CD4-positive, alpha-beta T cell treated with Interleukin-2 at 100 ng/mL for 4 hours (primary cell): ENCODE measurements around the gene IL1RL1.

Source experiments
- DNase-seq: peaks from one replicate; pipeline ENCODE4 v3.0.0-alpha.2; 2020; ENCODE audit warnings: low spot score

The IL1RL1 gene

GRCh38 chr2:102335871-102336366 lies 24.6 kb downstream of the IL1RL1 start:
- DNase-seq = no peak

DNA sequence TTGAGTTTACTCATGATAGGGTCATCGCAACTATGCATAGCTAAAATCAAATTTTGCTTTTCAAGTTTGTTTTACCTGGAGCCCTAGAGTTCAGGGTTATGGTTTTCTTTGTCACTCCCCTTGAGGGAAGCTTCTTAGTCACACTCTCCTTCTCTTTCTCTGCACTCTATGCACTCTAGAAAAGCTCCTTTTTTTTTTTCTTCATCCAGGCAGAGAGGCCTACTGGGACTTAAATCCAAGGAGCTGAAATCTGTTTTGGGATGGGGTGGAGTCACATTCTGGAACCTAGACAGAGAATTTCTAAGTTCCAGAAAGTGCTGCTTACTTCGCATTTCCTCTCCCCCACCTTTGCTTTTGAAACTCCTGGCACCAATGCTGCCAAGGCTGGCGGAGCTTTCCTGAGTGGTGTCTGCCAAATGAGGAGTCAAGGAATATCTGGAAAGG lies 25.2 kb downstream of the IL1RL1 start:
- DNase-seq = no peak

- no peak for DNase-seq
These were observed 25.6 kb downstream of the IL1RL1 start for GRCh38 chr2:102337012-102337411.

DNA sequence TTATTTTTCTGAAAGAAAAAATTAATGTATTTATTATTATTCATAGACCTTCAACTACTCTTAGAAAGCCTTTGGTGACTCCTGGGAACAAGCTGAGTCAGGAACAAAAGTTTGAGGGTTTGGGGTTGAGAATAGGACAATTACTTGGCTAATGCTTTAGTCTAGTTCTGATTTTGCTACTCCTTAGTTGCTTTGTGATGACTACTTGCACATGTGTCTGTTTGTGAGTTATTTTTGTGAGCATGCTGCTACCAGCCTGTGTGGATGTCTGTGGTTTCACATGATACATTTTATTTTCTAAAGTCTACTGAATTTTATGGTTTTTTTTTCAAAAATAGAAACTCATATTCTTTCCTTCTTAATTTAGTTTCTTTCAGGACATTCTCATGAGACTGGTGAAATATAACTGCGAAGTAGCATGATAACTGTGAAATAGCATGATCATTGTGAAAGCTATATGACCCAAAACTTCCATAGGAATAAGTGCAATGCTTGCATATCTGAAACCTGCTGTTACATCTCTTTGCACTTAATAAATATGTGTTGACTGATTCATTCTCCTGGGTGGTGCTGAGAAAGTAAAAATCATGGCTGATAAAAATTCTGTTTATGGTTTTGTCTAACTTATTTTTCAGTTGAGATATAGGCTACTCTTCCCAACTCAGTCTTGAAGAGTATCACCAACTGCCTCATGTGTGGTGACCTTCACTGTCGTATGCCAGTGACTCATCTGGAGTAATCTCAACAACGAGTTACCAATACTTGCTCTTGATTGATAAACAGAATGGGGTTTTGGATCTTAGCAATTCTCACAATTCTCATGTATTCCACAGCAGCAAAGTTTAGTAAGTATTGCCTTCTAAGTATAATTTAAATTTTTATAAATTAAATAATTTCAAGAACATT lies 26.4 kb downstream of the IL1RL1 start:
- DNase-seq = no peak

DNA sequence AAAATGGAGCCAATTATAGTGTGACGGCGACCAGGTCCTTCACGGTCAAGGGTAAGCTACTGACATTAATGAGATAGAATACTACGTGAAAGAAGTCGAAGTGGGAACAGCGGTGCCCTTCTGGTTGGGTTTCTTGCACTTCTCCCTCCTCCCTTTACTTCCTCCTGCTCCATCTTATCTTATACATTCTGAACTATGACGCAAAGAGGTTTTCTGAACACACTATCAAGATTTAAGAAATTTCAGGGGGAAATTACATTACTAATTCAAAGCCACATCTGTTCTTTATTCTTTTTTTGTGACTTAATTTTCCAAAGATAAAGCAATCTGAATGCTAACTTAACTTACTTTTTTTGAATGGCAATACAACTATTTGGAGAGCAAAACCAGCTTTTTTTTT lies 29.4 kb downstream of the IL1RL1 start:
- DNase-seq = no peak

DNA sequence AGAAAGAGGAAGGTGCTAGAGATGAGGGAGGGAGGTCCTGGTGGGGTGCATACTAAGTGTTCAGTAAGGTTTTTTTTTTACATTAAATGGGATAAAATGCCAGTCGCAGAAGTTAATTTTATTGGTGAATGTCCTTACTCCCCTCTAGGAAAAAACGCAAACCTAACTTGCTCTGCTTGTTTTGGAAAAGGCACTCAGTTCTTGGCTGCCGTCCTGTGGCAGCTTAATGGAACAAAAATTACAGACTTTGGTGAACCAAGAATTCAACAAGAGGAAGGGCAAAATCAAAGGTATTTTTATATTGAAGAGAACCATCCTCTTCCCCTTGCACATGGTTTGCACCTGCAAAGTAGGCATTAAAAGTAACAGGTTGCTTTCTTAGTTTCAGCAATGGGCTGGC lies 31.5 kb downstream of the IL1RL1 start:
- DNase-seq = no peak

DNA sequence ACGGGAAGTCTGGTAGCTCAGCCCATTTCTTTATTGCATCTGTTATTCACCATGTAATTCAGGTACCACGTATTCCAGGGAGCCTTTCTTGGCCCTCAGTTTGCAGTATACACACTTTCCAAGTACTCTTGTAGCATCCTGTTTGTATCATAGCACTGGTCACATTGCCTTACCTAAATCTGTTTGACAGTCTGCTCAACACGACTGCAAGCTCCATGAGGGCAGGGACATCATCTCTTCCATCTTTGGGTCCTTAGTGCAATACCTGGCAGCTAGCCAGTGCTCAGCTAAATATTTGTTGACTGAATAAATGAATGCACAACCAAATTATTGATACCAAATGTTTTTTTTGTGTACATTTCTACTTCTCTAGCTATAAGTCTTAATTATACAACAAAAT lies 33.0 kb downstream of the IL1RL1 start:
- no peak for DNase-seq

DNA sequence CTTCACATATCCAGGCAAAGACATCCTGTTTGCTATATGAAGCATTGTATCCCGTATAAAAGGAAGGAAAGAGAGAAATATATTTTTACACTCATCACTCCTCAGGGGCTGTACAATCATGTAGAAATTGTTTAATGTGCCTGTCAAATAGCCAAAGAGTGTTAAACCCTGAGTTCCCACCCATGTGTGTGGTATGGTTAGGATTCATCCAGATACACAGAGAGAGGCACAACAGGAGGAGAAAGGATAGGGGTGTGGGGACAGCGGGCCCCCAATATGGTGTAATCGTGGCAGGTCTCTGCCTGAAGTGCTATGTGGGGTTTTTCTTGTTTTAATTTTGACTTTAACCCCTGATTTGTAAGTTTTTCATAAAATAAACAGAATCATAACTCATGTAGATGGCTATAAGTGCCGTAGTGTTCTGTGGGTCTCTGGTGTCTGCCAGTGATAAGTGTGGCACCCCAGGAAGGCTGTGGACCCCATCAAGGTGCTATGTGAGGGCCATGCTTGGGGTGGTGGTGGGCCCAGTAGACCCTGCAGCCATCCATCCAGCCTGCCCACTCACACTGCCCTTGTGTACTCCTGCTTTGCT lies 34.1 kb downstream of the IL1RL1 start:
- no peak for DNase-seq

- no peak for DNase-seq
These were observed 35.2 kb downstream of the IL1RL1 start for GRCh38 chr2:102346381-102347130.

GRCh38 chr2:102350137-102350793 lies 38.9 kb downstream of the IL1RL1 start:
- no peak for DNase-seq

DNA sequence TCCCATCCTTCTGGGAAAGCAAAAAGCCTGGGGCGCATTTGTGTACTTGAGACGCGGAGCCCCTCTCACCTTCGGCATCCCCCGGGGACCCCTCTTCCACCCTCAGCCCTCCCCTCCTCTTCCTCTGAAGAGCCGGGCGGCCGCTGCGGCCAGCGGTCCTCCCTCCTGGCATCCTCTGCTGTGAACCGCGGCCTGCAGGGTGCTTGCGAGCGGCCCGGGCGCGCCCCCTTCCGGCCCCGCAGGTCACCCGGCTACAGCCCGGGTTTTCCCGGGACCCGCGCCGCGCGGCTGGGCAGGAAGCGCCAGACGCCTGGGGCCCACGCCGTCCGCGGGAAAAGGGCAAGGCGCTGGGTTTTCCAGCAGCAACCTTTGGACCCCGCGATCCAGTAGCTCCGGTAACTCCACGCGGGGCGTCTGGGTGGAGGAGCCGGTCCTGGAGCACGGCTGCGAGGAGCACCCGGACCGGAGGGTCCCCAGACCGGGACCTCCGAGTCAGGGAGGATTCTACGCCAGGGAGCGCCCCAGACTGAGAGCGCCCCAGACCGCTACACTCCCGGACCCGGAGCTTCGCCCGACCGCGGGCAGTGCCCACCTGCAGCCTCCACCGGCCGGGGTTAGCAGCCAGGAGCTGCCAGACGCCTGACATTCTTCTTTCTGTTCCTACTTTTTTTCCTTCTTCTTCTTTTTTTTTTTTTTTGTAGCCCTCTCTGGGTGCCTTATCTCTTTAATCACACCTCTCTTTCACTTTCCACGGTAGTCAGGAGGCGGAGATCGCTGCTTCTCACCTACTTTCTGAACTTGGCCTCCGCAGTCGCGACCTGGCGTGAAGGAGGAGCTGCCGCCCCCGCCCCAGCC lies 44.4 kb downstream of the IL1RL1 start, which contains the start of gene IL18R1:
Gene IL18R1, plus strand, starts transcription at position 271 of the 855 bp plus-strand sequence. CDS start 6,865 bp downstream, outside the sequence.
- peak; percentile 60 for DNase-seq

DNA sequence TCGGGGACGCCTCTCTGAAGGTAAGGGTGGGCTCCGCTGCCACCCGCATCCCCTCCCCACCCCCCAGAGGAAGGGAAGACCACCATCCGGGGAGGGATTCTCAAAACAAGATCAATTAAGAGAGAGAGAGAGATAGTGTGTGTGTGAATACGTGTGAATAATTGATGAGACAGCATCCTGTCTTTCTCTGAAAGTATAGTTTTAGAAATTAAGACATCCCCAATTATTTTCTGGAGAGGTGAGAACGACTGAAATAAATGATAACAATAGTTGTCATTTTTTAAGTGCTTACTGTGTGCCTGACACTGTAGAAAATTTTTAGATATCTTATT lies 45.0 kb downstream of the IL1RL1 start:
- no peak for DNase-seq

GRCh38 chr2:102356741-102357140 lies 45.4 kb downstream of the IL1RL1 start:
- no peak for DNase-seq

- no peak for DNase-seq
These were observed 46.6 kb downstream of the IL1RL1 start for GRCh38 chr2:102357937-102358336.

DNA sequence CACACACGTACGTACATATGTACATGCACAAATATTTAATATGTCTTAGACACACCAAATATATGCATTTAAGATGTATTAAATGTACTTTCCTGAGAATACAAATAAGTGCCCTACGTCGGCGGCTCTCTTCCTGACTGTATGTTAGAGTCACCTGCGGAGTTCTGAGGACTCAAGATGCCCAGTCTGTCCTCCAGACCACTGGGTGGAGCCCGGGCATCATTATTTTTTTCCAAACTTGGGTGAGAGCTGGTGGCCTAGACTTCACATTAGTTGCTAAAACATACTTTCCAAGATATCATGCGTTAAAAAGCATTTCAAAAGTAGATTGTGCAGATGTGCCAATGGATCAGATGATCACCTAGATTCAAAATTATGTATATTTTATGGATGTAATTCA lies 47.1 kb downstream of the IL1RL1 start:
- peak; percentile 41 for DNase-seq

GRCh38 chr2:102359527-102359926 lies 48.2 kb downstream of the IL1RL1 start:
- no peak for DNase-seq

DNA sequence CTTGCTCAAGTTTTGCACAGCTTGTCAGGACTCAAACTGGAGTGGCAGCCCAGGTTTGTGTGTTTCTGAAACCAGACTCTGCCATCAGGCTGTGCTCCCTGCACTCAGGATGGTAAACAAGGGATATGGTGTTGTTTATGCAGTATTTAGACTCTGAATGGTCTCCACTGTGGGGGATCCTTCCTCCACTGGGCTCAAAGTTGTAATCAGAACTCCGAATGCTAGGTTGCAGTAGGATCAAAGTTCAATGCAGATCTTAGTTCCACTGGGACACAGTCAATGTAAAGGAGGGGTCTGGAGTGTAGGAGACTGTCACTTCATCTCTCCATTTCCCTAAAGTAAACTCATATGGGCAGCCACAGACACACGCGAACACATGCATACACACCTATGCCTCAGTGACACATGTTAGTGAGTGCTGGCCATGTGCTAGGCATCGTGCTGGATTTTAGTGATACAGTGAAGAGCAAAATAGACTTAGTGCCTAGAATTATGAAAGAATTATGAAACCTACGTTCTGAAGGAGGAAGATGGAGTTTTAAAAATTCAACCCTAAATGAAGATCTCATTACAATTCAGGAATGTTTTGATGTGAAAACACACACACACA lies 50.4 kb downstream of the IL1RL1 start:
- DNase-seq = no peak

DNA sequence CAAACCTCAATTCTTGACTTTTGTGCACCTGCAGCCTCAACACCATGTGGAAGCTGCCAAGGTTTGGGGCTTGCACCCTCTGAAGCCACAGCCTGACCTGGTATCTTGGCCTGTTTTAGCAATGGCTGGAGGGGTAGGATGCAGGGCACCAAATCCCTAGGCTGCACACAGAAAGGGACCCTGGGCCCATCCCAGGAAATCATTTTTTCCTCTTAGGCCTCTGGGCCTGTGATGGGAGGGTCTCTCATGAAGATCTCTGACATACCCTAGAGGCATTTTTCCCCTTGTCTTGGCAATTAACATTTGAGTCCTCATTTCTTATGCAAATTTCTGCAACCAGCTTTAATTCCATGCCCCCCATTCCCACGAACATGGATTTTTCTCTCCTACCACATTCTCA lies 54.4 kb downstream of the IL1RL1 start:
- DNase-seq = no peak

- DNase-seq = peak; percentile 33
These were observed 55.2 kb downstream of the IL1RL1 start for GRCh38 chr2:102366406-102367112.
